Kidney (tissue), 14 donors: ENCODE results near the gene SIGLEC9. TPM values are rescaled to one million over a fixed set of nuclear protein-coding genes. Genes with fewer than 3 reads are reported as not detected.

Experiments
- DNase-seq, 5 donors: peaks; one replicate each; pipeline ENCODE4 v3.0.0-alpha.2; 2013 to 2020
- FAIRE-seq: peaks from 2 replicates; lab custom pipeline; 2012; peaks lifted over from hg19 to GRCh38; lab: Jason Lieb, UNC
- H3K27ac ChIP-seq, 2 donors: one replicate each; pipeline ENCODE4 v1.7.0; 2013; ENCODE audit warnings: low read depth in 2 of 2, low read length in 2 of 2, inconsistent platforms in 1 of 2
- H3K27me3 ChIP-seq: one replicate; pipeline ENCODE4 v1.7.1; 2013; ENCODE audit warnings: low read length, inconsistent platforms; ENCODE audit not compliant: control insufficient read depth, insufficient read depth
- H3K36me3 ChIP-seq, 3 donors: one replicate each; pipeline versions ENCODE4 v1.7.0 to v1.7.1; 2013; ENCODE audit warnings: low read length in 3 of 3, control low read depth in 1 of 3, inconsistent platforms in 1 of 3; ENCODE audit not compliant: insufficient read depth in 3 of 3, control insufficient read depth in 2 of 3
- H3K4me1 ChIP-seq, 3 donors: one replicate each; pipeline versions ENCODE4 v1.7.0 to v1.7.1; 2013; ENCODE audit warnings: low read length in 3 of 3, inconsistent platforms in 1 of 3, low read depth in 1 of 3; ENCODE audit not compliant: control insufficient read depth in 2 of 3, insufficient read depth in 2 of 3
- H3K4me3 ChIP-seq, 3 donors: one replicate each; pipeline versions ENCODE4 v1.7.0 to v1.8.1; 2013; ENCODE audit warnings: low read length in 3 of 3, control low read depth in 1 of 3, inconsistent platforms in 1 of 3
- H3K9ac ChIP-seq, 3 donors: one replicate each; pipeline versions ENCODE4 v1.7.0 to v1.7.1; 2013; ENCODE audit warnings: low read length in 3 of 3, control low read depth in 1 of 3, inconsistent platforms in 1 of 3
- H3K9me3 ChIP-seq, 3 donors: one replicate each; pipeline versions ENCODE4 v1.7.0 to v1.7.1; 2013; ENCODE audit warnings: low read length in 3 of 3, control low read depth in 1 of 3, inconsistent platforms in 1 of 3; ENCODE audit not compliant: control insufficient read depth in 2 of 3, insufficient read depth in 1 of 3
- CTCF ChIP-seq: IDR thresholded peaks from 3 replicates; pipeline ENCODE4 v1.5.1; 2012; ENCODE audit warnings: mild to moderate bottlenecking, moderate library complexity, borderline replicate concordance; ENCODE audit not compliant: insufficient read depth; ENCODE audit errors: extremely low read depth
- intact Hi-C: fragments of 100-400 bp; cut with DNase I; formaldehyde crosslinking; loops from one replicate; pipeline ENCODE4 v1.11.1; 2022
- polyA plus RNA-seq: library from polyadenylated mRNA; stranded (reverse); fragments of 350-450 nt; fragmentation: Illumina TruSeq; extraction: RNeasy Lipid Tissue Mini Kit (QIAGEN cat#74804); gene quantifications from one replicate; pipeline ENCODE4 v1.2.3, GENCODE V29; 2014; ENCODE audit warnings: low read depth, low replicate concordance; ENCODE audit not compliant: insufficient read depth
- total RNA-seq: library from RNA; stranded (reverse); fragmentation: NEBNext Ultra II Directional; extraction: Animal tissue kit (Norgen Biotek cat#: 25700); gene quantifications from one replicate; pipeline ENCODE4 v1.2.1, GENCODE V29; 2021
- donor health status: control.
- donor health status: control.
- donor health status: control.
- donor health status: control.
- donor health status: control.
- donor health status: DM: yes; HTN: yes; CAD: no.
- donor health status: Normal renal cell carcinoma (clear cell type).

The SIGLEC9 gene
- total and polyA plus RNA-seq, 2 donors from 2014 or later, result 1.6 to 8.1 TPM

GRCh38 chr19:51124216-51124615 is 490 bp upstream of the SIGLEC9 start:
- H3K4me1 ChIP-seq, result peaks cover 0 to 9% (median 0%) of the 10 kb centered on the region in 3 donors
- H3K36me3 ChIP-seq, result no peaks in the 10 kb centered on the region
- no peak for DNase-seq
- TF ChIP-seq CTCF, result no peak
- peak overlapping the region in 1 of 2 donors; percentile 9 for H3K27ac ChIP-seq
- no peaks in the 10 kb centered on the region for H3K9me3 ChIP-seq
- no peak overlapping the region for H3K4me3 ChIP-seq
- no peaks in the 10 kb centered on the region for H3K27me3 ChIP-seq
- no peak overlapping the region for H3K9ac ChIP-seq
- intact Hi-C loops, result no loop called here
- no peak for FAIRE-seq

GRCh38 chr19:51125421-51126075 is 842 bp downstream of the SIGLEC9 start:
- no peak overlapping the region for H3K9ac ChIP-seq
- peaks cover 0 to 9% (median 0%) of the 10 kb centered on the region in 3 donors for H3K4me1 ChIP-seq
- FAIRE-seq (no peak), DNase-seq (no peak)
- H3K27ac ChIP-seq, result no peak overlapping the region
- H3K27me3 ChIP-seq, result no peaks in the 10 kb centered on the region
- no peak overlapping the region for H3K4me3 ChIP-seq
- intact Hi-C loops, result no loop called here
- no peaks in the 10 kb centered on the region for H3K36me3 ChIP-seq
- H3K9me3 ChIP-seq, result no peaks in the 10 kb centered on the region
- TF ChIP-seq CTCF, result no peak

GRCh38 chr19:51127032-51127431 is 2.3 kb downstream of the SIGLEC9 start:
- FAIRE-seq (no peak), DNase-seq (no peak)
- Histone ChIP-seq H3K9ac (no peak overlapping the region), H3K27ac (no peak overlapping the region), H3K4me1 (peaks cover 0 to 9% (median 0%) of the 10 kb centered on the region in 3 donors), H3K27me3 (no peaks in the 10 kb centered on the region), H3K36me3 (no peaks in the 10 kb centered on the region), H3K4me3 (no peak overlapping the region), H3K9me3 (no peaks in the 10 kb centered on the region)
- TF ChIP-seq CTCF, result no peak
- intact Hi-C loops, result no loop called here

GRCh38 chr19:51127755-51128154 is 3.0 kb downstream of the SIGLEC9 start:
- intact Hi-C loops, result no loop called here
- H3K9me3 ChIP-seq, result no peaks in the 10 kb centered on the region
- H3K9ac ChIP-seq, result no peak overlapping the region
- DNase-seq (peak in 3 of 5 donors; percentile 37 to 80 (median 51)), FAIRE-seq (no peak)
- H3K27me3 ChIP-seq, result no peaks in the 10 kb centered on the region
- peaks cover 0 to 9% (median 0%) of the 10 kb centered on the region in 3 donors for H3K4me1 ChIP-seq
- no peak for TF ChIP-seq CTCF
- no peak overlapping the region for H3K4me3 ChIP-seq
- peak overlapping the region in 1 of 2 donors; percentile 14 for H3K27ac ChIP-seq
- H3K36me3 ChIP-seq, result no peaks in the 10 kb centered on the region
